GM12872 (cell line): Measurements from ENCODE around the gene GPR158.

Source experiments
- CTCF ChIP-seq: IDR thresholded peaks from 3 replicates; pipeline ENCODE4 v1.5.1; 2011; ENCODE audit warnings: low read depth, mild to moderate bottlenecking, low read length, moderate library complexity; ENCODE audit not compliant: insufficient read depth

The GPR158 gene

GRCh38 chr10:25629333-25629732 lies 454.5 kb downstream of the GPR158 start:
- no peak for TF ChIP-seq CTCF

GRCh38 chr10:25631471-25631870 lies 456.7 kb downstream of the GPR158 start:
- no peak for TF ChIP-seq CTCF

- TF ChIP-seq CTCF = no peak
Measured at GRCh38 chr10:25632802-25633201, 458.0 kb downstream of the GPR158 start.

GRCh38 chr10:25633542-25633941 lies 458.7 kb downstream of the GPR158 start:
- no peak for TF ChIP-seq CTCF

GRCh38 chr10:25639646-25640045 lies 464.8 kb downstream of the GPR158 start:
- no peak for TF ChIP-seq CTCF

- no peak for TF ChIP-seq CTCF
Measured at GRCh38 chr10:25641595-25641994, 466.8 kb downstream of the GPR158 start.

GRCh38 chr10:25642721-25643120 lies 467.9 kb downstream of the GPR158 start:
- no peak for TF ChIP-seq CTCF

- no peak for TF ChIP-seq CTCF
Measured at GRCh38 chr10:25646371-25646770, 471.6 kb downstream of the GPR158 start.
